PC-3 (cell line): ENCODE data around the gene FAM171A1. TPM values are rescaled to one million over a fixed set of nuclear protein-coding genes. Genes with fewer than 3 reads are reported as not detected.

ENCODE experiments used
- ATAC-seq: fragments of 200-7000 bp; cut with Tn5 transposase; 2 replicates; pipeline ENCODE4 v1.9.1; 2020; ENCODE audit warnings: mild to moderate bottlenecking, moderate library complexity
- BruUV-seq: library from RNA; stranded (reverse); fragments of 400-500 nt; replicated peaks from 2 replicates; lab custom pipeline; 2021; lab: Mats Ljungman, UMichigan
- CTCF ChIA-PET: fragments of 300-600 bp; sonication (Branson Sonifier 250); formaldehyde crosslinking; loops from one replicate; lab custom pipeline; 2022; ENCODE audit warnings: antibody characterized with exemption; lab: Charles Lee
- POLR2A ChIA-PET: fragments of 300-600 bp; sonication (Branson Sonifier 250); formaldehyde crosslinking; loops from one replicate; lab custom pipeline; 2022; ENCODE audit warnings: antibody characterized with exemption; ENCODE audit not compliant: unreplicated experiment; lab: Charles Lee
- DNase-seq: peaks from one replicate; pipeline ENCODE4 v3.0.0-alpha.2; 2015
- H2AFZ ChIP-seq: fragments of 300-600 bp; sonication (generic); 2 replicates; pipeline ENCODE4 v1.6.0; 2016; ENCODE audit warnings: antibody characterized with exemption, low read length
- H3F3A ChIP-seq: fragments of 300-600 bp; sonication (generic); one replicate; pipeline ENCODE4 v1.6.0; 2017; ENCODE audit warnings: antibody characterized with exemption, low read length, control low read depth, mild to moderate bottlenecking; ENCODE audit not compliant: unreplicated experiment
- H3K27ac ChIP-seq: fragments of 300-600 bp; sonication (generic); 2 replicates; pipeline ENCODE4 v1.5.1; 2016; ENCODE audit warnings: mild to moderate bottlenecking, low read length
- H3K27me3 ChIP-seq: fragments of 300-600 bp; sonication (generic); 2 replicates; pipeline ENCODE4 v1.6.1; 2016; ENCODE audit warnings: low read length, mixed read lengths
- H3K36me3 ChIP-seq: fragments of 300-600 bp; sonication (generic); 2 replicates; pipeline ENCODE4 v1.6.1; 2016; ENCODE audit warnings: low read depth, mixed run types, low read length, mixed read lengths
- H3K4me1 ChIP-seq: fragments of 300-600 bp; sonication (generic); 2 replicates; pipeline ENCODE4 v1.5.1; 2016; ENCODE audit warnings: low read length; ENCODE audit not compliant: insufficient read depth
- H3K4me2 ChIP-seq: fragments of 300-600 bp; sonication (generic); 2 replicates; pipeline ENCODE4 v1.6.0; 2016; ENCODE audit warnings: low read length
- H3K4me3 ChIP-seq: fragments of 300-600 bp; sonication (generic); 2 replicates; pipeline ENCODE4 v1.5.1; 2016; ENCODE audit warnings: mild to moderate bottlenecking, low read length, mixed read lengths
- H3K79me2 ChIP-seq: fragments of 300-600 bp; sonication (generic); 2 replicates; pipeline ENCODE4 v1.6.1; 2017; ENCODE audit warnings: low read length, mixed read lengths
- H3K9ac ChIP-seq: fragments of 300-600 bp; sonication (generic); 2 replicates; pipeline ENCODE4 v1.6.0; 2016; ENCODE audit warnings: mild to moderate bottlenecking, low read length
- H3K9me2 ChIP-seq: fragments of 300-600 bp; sonication (generic); replicated peaks from 2 replicates; pipeline ENCODE4 v1.6.1; 2016; ENCODE audit warnings: mixed run types, low read length, mixed read lengths
- H3K9me3 ChIP-seq: fragments of 300-600 bp; sonication (generic); 2 replicates; pipeline ENCODE4 v1.6.1; 2016; ENCODE audit warnings: low read length, mixed read lengths
- H4K20me1 ChIP-seq: fragments of 300-600 bp; sonication (generic); 2 replicates; pipeline ENCODE4 v1.6.1; 2016; ENCODE audit warnings: low read length, mixed read lengths
- CTCF ChIP-seq: fragments of 300-600 bp; sonication (generic); conservative IDR thresholded peaks from 2 replicates; pipeline ENCODE4 v1.5.1; 2017; ENCODE audit warnings: antibody characterized with exemption, low read depth, mild to moderate bottlenecking, low read length
- EZH2 ChIP-seq: fragments of 300-600 bp; sonication (generic); IDR thresholded peaks from one replicate; pipeline ENCODE4 v1.6.1; 2017; ENCODE audit warnings: antibody characterized with exemption, mild to moderate bottlenecking, low read length; ENCODE audit not compliant: unreplicated experiment
- EZH2phosphoT487 ChIP-seq: fragments of 300-600 bp; sonication (generic); IDR thresholded peaks from 2 replicates; pipeline ENCODE4 v1.6.1; 2018; ENCODE audit warnings: mild to moderate bottlenecking, antibody characterized with exemption, low read length, borderline replicate concordance
- intact Hi-C: fragments of 100-400 bp; cut with micrococcal nuclease; formaldehyde crosslinking; loops from 2 replicates; pipeline ENCODE4 v1.9.0; 2023
- total RNA-seq: library from RNA; depleted of rRNA; stranded (reverse); fragments of >200 nt; gene quantifications from 2 replicates; pipeline ENCODE4 v1.2.3, GENCODE V29; 2014

Gene FAM171A1
- total RNA-seq, 1 experiment from 2014 or later, result 10.4 TPM

DNA sequence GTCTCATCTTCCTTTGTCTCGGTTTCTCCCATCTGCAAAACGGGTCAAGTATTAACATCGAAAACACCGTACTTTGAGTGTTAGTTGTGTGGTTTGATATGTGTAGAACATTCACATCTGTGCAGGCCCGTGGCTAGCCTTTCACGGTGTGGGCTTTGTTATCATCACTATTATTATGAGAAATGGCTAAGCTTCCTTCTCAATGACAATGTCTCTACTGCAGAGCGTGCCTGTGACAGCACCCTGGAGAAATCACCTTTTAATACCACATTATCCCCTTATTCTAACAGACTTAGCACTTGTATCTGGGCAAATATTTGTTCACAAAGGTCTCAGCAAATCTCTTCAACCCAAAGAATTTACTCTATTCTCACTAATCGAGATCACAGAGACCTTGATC, 55.8 kb downstream of the FAM171A1 start:
- no peaks in the 10 kb centered on the region for H3K27me3 ChIP-seq
- H3K4me2 ChIP-seq, result no peak overlapping the region
- H3K9ac ChIP-seq, result no peak overlapping the region
- H3K9me2 ChIP-seq, result no peaks in the 10 kb centered on the region
- no peaks in the 10 kb centered on the region for H3K9me3 ChIP-seq
- H3F3A ChIP-seq, result no peaks in the 10 kb centered on the region
- ATAC-seq (no peak), DNase-seq (no peak)
- H2AFZ ChIP-seq, result no peak overlapping the region
- BruUV-seq, result no TSS peak
- intact Hi-C loops, result no loop called here
- ChIA-PET POLR2A (no interaction called here), CTCF (no interaction called here)
- no peaks in the 10 kb centered on the region for H4K20me1 ChIP-seq
- no peak overlapping the region for H3K27ac ChIP-seq
- no peaks in the 10 kb centered on the region for H3K4me1 ChIP-seq
- H3K79me2 ChIP-seq, result no peaks in the 10 kb centered on the region
- H3K4me3 ChIP-seq, result no peak overlapping the region
- no peaks in the 10 kb centered on the region for H3K36me3 ChIP-seq
- TF ChIP-seq EZH2 (no peak), EZH2phosphoT487 (no peak), CTCF (no peak)

DNA sequence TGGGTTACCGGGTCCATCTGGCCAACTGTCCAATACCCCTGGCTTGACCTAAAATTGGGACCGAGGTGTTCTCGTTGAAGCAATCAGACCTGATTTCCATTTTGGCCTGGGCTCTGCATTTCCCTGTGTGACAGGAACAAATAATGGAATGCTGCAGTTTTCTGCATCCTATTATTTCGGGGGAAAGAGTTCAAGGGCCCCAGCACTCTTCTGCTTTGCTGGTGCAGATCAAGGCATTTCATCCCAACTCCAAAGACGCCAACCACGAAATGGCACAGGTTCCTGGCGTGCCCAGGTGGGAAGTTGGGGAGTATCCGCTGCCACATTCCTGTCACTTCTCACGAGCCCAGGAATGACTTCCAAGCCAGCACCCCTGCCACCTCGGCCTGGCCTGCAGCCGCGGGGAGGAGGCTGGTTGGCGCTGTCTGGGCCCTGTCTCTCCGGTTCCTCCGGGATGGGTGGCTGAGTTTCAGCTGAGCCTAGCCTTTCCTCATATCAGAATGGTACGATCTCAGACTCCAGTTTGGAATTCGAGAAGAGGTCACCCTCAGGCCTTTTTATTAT, 56.5 kb downstream of the FAM171A1 start:
- H4K20me1 ChIP-seq, result no peaks in the 10 kb centered on the region
- BruUV-seq, result no TSS peak

More for the DNA sequence above, 56.5 kb downstream of the FAM171A1 start:
- no peak overlapping the region for H2AFZ ChIP-seq
- TF ChIP-seq EZH2phosphoT487 (no peak), CTCF (no peak), EZH2 (no peak)
- H3K4me1 ChIP-seq, result no peaks in the 10 kb centered on the region
- no peak overlapping the region for H3K4me2 ChIP-seq
- POLR2A ChIA-PET, result no interaction called here
- CTCF ChIA-PET, result no interaction called here
- H3K9me3 ChIP-seq, result no peaks in the 10 kb centered on the region
- no peak overlapping the region for H3K27ac ChIP-seq
- H3K79me2 ChIP-seq, result no peaks in the 10 kb centered on the region
- ATAC-seq, result no peak
- no peak overlapping the region for H3K9ac ChIP-seq
- no peaks in the 10 kb centered on the region for H3K9me2 ChIP-seq
- DNase-seq, result no peak
- H3K27me3 ChIP-seq, result no peaks in the 10 kb centered on the region
- H3K4me3 ChIP-seq, result no peak overlapping the region
- H3F3A ChIP-seq, result no peaks in the 10 kb centered on the region
- no peaks in the 10 kb centered on the region for H3K36me3 ChIP-seq
- intact Hi-C loops, result no loop called here
